NT2/D1 (cell line): Measurements from ENCODE around the gene AAMP.

Experiments
- YY1 ChIP-seq: IDR thresholded peaks from 2 replicates; pipeline ENCODE4 v1.6.1; 2011; ENCODE audit not compliant: insufficient read length, insufficient read depth
- ZNF274 ChIP-seq: IDR thresholded peaks from 2 replicates; pipeline ENCODE4 v1.6.1; 2011; ENCODE audit warnings: mild to moderate bottlenecking, low read depth, low read length

DNA sequence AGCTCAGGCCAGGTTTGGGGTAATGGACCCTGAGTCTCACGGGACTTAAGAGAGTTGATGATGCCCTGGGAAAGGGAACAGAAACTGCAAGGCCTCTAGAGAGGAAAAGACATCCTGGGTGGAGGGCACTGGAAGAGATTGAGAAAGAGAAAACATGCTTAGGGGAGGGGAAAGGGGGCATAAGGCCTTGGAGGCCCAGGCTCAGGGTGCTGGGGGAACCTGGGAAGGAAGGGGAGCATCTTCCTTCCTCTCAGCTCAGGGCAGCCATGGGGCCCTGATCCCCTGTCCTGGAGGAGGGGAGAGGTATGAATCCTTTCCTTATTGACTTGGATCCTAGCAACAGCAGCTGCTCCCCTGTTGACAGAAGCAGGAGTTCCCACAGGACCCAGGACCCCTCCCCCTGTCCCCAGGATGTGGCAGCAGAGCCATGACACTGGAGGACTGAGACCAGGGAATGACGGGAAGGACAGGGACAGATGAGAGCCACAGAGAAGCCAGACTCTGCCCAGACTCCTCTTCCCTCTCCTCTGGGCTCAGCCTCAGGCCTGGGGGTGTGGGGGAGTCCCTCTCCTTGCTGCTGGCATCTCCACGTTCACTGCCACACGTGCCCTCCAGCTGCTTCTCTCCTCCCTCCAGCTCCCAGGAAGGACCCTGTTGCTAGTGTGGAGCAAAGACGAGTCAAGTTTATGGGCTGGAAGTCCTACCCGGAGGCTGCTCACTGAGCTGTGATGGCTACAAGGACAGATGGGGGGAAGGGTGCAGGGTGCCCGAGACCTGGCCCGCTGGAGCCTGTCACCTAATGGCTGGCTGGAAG, 8.3 kb downstream of the AAMP start:
- TF ChIP-seq YY1 = no peak
- TF ChIP-seq ZNF274 = no peak
